GM23338 (cell line): ENCODE results near the gene DOCK1. TPM values are rescaled to one million over a fixed set of nuclear protein-coding genes. Genes with fewer than 3 reads are reported as not detected.

Experiments
- ATAC-seq: fragments of 200-7000 bp; cut with Tn5 transposase; 3 replicates; pipeline ENCODE4 v1.9.1; 2020
- DNase-seq: peaks from one replicate; pipeline ENCODE4 v3.0.0-alpha.2; 2015; ENCODE audit warnings: low spot score
- H2AFZ ChIP-seq: fragments of 200-600 bp; sonication (generic); 2 replicates; pipeline ENCODE4 v1.8.0; 2016; ENCODE audit warnings: antibody characterized with exemption, mild to moderate bottlenecking, moderate library complexity
- H3F3A ChIP-seq: fragments of 200-600 bp; sonication (generic); replicated peaks from 2 replicates; pipeline ENCODE4 v1.8.0; 2017; ENCODE audit warnings: antibody characterized with exemption, mixed run types, low read depth
- H3K27ac ChIP-seq: fragments of 200-600 bp; sonication (generic); 2 replicates; pipeline ENCODE4 v1.6.1; 2016; ENCODE audit warnings: low read depth
- H3K27me3 ChIP-seq: fragments of 200-600 bp; sonication (generic); 2 replicates; pipeline ENCODE4 v1.8.0; 2016; ENCODE audit warnings: mild to moderate bottlenecking, mixed run types, moderate library complexity; ENCODE audit not compliant: insufficient read depth
- H3K36me3 ChIP-seq: fragments of 200-600 bp; sonication (generic); 2 replicates; pipeline ENCODE4 v1.8.0; 2016; ENCODE audit warnings: mild to moderate bottlenecking; ENCODE audit not compliant: insufficient read depth
- H3K4me1 ChIP-seq: fragments of 200-600 bp; sonication (generic); 2 replicates; pipeline ENCODE4 v1.8.0; 2016; ENCODE audit warnings: mild to moderate bottlenecking, moderate library complexity; ENCODE audit not compliant: insufficient read depth
- H3K4me2 ChIP-seq: fragments of 200-600 bp; sonication (generic); 2 replicates; pipeline ENCODE4 v1.7.1; 2017; ENCODE audit warnings: mixed run types
- H3K4me3 ChIP-seq: fragments of 200-600 bp; sonication (generic); 2 replicates; pipeline ENCODE4 v1.6.1; 2016; ENCODE audit warnings: mixed run types
- H3K79me2 ChIP-seq: fragments of 200-600 bp; sonication (generic); replicated peaks from 2 replicates; pipeline ENCODE4 v1.8.0; 2017; ENCODE audit warnings: mild to moderate bottlenecking; ENCODE audit not compliant: insufficient read depth
- H3K9me2 ChIP-seq: fragments of 200-600 bp; sonication (generic); 2 replicates; pipeline ENCODE4 v1.8.0; 2017; ENCODE audit not compliant: insufficient read depth
- H4K20me1 ChIP-seq: fragments of 200-600 bp; sonication (generic); replicated peaks from 2 replicates; pipeline ENCODE4 v1.8.0; 2017; ENCODE audit warnings: mild to moderate bottlenecking; ENCODE audit not compliant: insufficient read depth
- H3K27ac Mint-ChIP-seq: 2 replicates; pipeline ENCODE4 v1.8.0; 2020; ENCODE audit warnings: inconsistent platforms, mild to moderate bottlenecking, moderate library complexity, mixed read lengths
- H3K27me3 Mint-ChIP-seq: 3 replicates; pipeline ENCODE4 v1.8.0; 2022; ENCODE audit warnings: low read depth, mild to moderate bottlenecking, moderate library complexity, mixed read lengths, inconsistent platforms; ENCODE audit not compliant: insufficient read depth, poor library complexity
- H3K36me3 Mint-ChIP-seq: 3 replicates; pipeline ENCODE4 v1.8.0; 2021; ENCODE audit warnings: low read depth, mild to moderate bottlenecking, inconsistent platforms, moderate library complexity, mixed read lengths
- H3K4me1 Mint-ChIP-seq: 3 replicates; pipeline ENCODE4 v1.8.0; 2020; ENCODE audit warnings: mild to moderate bottlenecking, inconsistent platforms, mixed read lengths
- H3K4me3 Mint-ChIP-seq: 3 replicates; pipeline ENCODE4 v1.8.0; 2021; ENCODE audit warnings: moderate library complexity, mild to moderate bottlenecking, inconsistent platforms, mixed read lengths
- H3K9me3 Mint-ChIP-seq: 3 replicates; pipeline ENCODE4 v1.8.0; 2020; ENCODE audit warnings: moderate library complexity, mild to moderate bottlenecking, inconsistent platforms, mixed read lengths
- CREB1 ChIP-seq: fragments of 250-450 bp; sonication (Bioruptor Pico); IDR thresholded peaks from 2 replicates; pipeline ENCODE4 v1.5.0; 2020; ENCODE audit warnings: low read depth, mild to moderate bottlenecking, moderate library complexity
- EZH2 ChIP-seq: fragments of 200-600 bp; sonication (generic); IDR thresholded peaks from one replicate; pipeline ENCODE4 v1.8.0; 2017; ENCODE audit warnings: antibody characterized with exemption, mild to moderate bottlenecking, low read depth; ENCODE audit not compliant: unreplicated experiment
- EZH2phosphoT487 ChIP-seq: fragments of 200-600 bp; sonication (generic); IDR thresholded peaks from one replicate; pipeline ENCODE4 v1.8.1; 2018; ENCODE audit warnings: antibody characterized with exemption; ENCODE audit not compliant: unreplicated experiment
- JUNB ChIP-seq: IDR thresholded peaks from one replicate; pipeline ENCODE4 v1.6.1; 2016; ENCODE audit warnings: antibody characterized with exemption; ENCODE audit not compliant: unreplicated experiment
- NANOG ChIP-seq: IDR thresholded peaks from 2 replicates; pipeline ENCODE4 v1.6.1; 2016; ENCODE audit warnings: antibody characterized with exemption, borderline replicate concordance
- POLR2AphosphoS5 ChIP-seq: IDR thresholded peaks from 2 replicates; pipeline ENCODE4 v1.6.1; 2016; ENCODE audit warnings: antibody characterized with exemption, low read depth
- STAT1 ChIP-seq: IDR thresholded peaks from one replicate; pipeline ENCODE4 v1.6.1; 2016; ENCODE audit warnings: antibody characterized with exemption; ENCODE audit not compliant: unreplicated experiment
- ZNF114 ChIP-seq: fragments of 250-450 bp; sonication (Bioruptor Pico); IDR thresholded peaks from 2 replicates; pipeline ENCODE4 v1.5.0; 2020; ENCODE audit warnings: mild to moderate bottlenecking, moderate library complexity
- ZNF331 ChIP-seq: fragments of 250-450 bp; sonication (Bioruptor Pico); IDR thresholded peaks from 2 replicates; pipeline ENCODE4 v1.5.0; 2020; ENCODE audit warnings: low read depth, mild to moderate bottlenecking, moderate library complexity
- polyA plus RNA-seq: library from polyadenylated mRNA; unstranded; fragments of >200 nt; fragmentation: Nextera tagmentation; extraction: Ambion mirVana; gene quantifications from 2 replicates; pipeline ENCODE4 v1.2.1, GENCODE V29; 2016
- total RNA-seq: library from RNA; depleted of rRNA; stranded (reverse); fragments of >200 nt; shearing (Covaris generic); gene quantifications from 2 replicates; pipeline ENCODE4 v1.2.3, GENCODE V29; 2014
- TF ChIP-seq, protein P1 (sequence below): IDR thresholded peaks from 2 replicates; pipeline ENCODE4 v1.6.1; 2016; ENCODE audit warnings: antibody characterized with exemption
- TF ChIP-seq, protein P2 (sequence below), 2 experiments: fragments of 200-600 bp in 1 of 2; sonication (generic) in 1 of 2; conservative IDR thresholded peaks; 2 replicates each; pipeline versions ENCODE4 v1.5.1 to v1.6.1; 2016 to 2017; ENCODE audit warnings: antibody characterized with exemption in 2 of 2, low read depth in 2 of 2, mild to moderate bottlenecking in 2 of 2, moderate library complexity in 1 of 2
- TF ChIP-seq, protein P3 (sequence below): IDR thresholded peaks from one replicate; pipeline ENCODE4 v1.6.1; 2018; ENCODE audit warnings: antibody characterized with exemption; ENCODE audit not compliant: unreplicated experiment

Gene DOCK1
- total and polyA plus RNA-seq, 2 experiments from 2014 or later = 13.2 to 55.3 TPM

- Histone ChIP-seq H2AFZ (no peak overlapping the region), H3K27me3 (no peaks in the 10 kb centered on the region), H3K36me3 (no peaks in the 10 kb centered on the region; the same call in 1 of the 2 replicates), H3K4me3 (no peak overlapping the region), H3K79me2 (no peaks in the 10 kb centered on the region), H3K4me2 (no peak overlapping the region), H3K27ac (no peak overlapping the region), H4K20me1 (peaks cover 6% of the 10 kb centered on the region; the same call in 1 of the 2 replicates), H3K9me2 (no peaks in the 10 kb centered on the region), H3F3A (no peaks in the 10 kb centered on the region), H3K4me1 (no peaks in the 10 kb centered on the region)
- ATAC-seq (no peak), DNase-seq (no peak)
- Mint-ChIP-seq H3K4me1 (peaks cover 9% of the 10 kb centered on the region), H3K27me3 (peaks cover 8% of the 10 kb centered on the region), H3K9me3 (peaks cover 14% of the 10 kb centered on the region; the same call in 2 of the 3 replicates), H3K4me3 (no peak overlapping the region), H3K27ac (no peak overlapping the region), H3K36me3 (peaks cover 35% of the 10 kb centered on the region)
- TF ChIP-seq ZNF114 (CRISPR knock-in tag) = no peak
- TF ChIP-seq EZH2 = no peak
- no peak for TF ChIP-seq POLR2AphosphoS5
- TF ChIP-seq STAT1 = no peak
- TF ChIP-seq, protein P1, sequence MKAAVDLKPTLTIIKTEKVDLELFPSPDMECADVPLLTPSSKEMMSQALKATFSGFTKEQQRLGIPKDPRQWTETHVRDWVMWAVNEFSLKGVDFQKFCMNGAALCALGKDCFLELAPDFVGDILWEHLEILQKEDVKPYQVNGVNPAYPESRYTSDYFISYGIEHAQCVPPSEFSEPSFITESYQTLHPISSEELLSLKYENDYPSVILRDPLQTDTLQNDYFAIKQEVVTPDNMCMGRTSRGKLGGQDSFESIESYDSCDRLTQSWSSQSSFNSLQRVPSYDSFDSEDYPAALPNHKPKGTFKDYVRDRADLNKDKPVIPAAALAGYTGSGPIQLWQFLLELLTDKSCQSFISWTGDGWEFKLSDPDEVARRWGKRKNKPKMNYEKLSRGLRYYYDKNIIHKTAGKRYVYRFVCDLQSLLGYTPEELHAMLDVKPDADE = no peak
- TF ChIP-seq, protein P2, sequence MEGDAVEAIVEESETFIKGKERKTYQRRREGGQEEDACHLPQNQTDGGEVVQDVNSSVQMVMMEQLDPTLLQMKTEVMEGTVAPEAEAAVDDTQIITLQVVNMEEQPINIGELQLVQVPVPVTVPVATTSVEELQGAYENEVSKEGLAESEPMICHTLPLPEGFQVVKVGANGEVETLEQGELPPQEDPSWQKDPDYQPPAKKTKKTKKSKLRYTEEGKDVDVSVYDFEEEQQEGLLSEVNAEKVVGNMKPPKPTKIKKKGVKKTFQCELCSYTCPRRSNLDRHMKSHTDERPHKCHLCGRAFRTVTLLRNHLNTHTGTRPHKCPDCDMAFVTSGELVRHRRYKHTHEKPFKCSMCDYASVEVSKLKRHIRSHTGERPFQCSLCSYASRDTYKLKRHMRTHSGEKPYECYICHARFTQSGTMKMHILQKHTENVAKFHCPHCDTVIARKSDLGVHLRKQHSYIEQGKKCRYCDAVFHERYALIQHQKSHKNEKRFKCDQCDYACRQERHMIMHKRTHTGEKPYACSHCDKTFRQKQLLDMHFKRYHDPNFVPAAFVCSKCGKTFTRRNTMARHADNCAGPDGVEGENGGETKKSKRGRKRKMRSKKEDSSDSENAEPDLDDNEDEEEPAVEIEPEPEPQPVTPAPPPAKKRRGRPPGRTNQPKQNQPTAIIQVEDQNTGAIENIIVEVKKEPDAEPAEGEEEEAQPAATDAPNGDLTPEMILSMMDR (conservative IDR thresholded peaks at IDR 0.05; ENCODE audit: low read depth in 2 of 2) = no peak
- no peak for TF ChIP-seq EZH2phosphoT487
- no peak for TF ChIP-seq ZNF331
Observed at GRCh38 chr10:127252818-127253217, 347.6 kb downstream of the DOCK1 start.

DNA sequence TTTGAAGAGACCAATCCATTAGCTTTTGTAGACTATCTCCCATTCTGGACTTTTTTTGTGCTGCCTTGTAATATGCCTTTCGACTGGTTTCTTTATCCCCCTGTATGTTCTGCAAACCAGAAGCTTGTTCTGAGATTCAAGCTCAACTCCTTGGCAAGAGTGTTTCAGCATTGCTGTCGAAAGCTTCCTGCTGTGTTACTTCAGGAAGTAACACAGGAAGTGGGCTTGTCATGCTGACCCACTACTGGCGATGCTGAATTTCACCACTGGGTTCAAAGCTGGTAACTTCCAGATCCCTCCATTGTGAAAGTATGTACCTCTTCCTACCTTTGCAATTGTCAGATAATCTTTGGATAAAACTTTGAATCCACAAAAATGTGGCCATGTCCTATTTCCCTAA, 349.0 kb downstream of the DOCK1 start:
- no peak overlapping the region for H3K4me3 Mint-ChIP-seq
- Histone ChIP-seq H2AFZ (no peak overlapping the region), H3K27me3 (no peaks in the 10 kb centered on the region), H4K20me1 (peaks cover 6% of the 10 kb centered on the region; the same call in 1 of the 2 replicates), H3K36me3 (no peaks in the 10 kb centered on the region), H3K27ac (no peak overlapping the region), H3K9me2 (no peaks in the 10 kb centered on the region), H3K79me2 (no peaks in the 10 kb centered on the region), H3K4me3 (no peak overlapping the region), H3F3A (no peaks in the 10 kb centered on the region), H3K4me2 (no peak overlapping the region), H3K4me1 (no peaks in the 10 kb centered on the region)
- ATAC-seq (no peak), DNase-seq (no peak)
- H3K4me1 Mint-ChIP-seq = peaks cover 9% of the 10 kb centered on the region
- H3K9me3 Mint-ChIP-seq = peaks cover 6% of the 10 kb centered on the region; the same call in 1 of the 3 replicates
- no peak overlapping the region for H3K27ac Mint-ChIP-seq
- H3K36me3 Mint-ChIP-seq = peaks cover 27% of the 10 kb centered on the region; the same call in 2 of the 3 replicates
- H3K27me3 Mint-ChIP-seq = peaks cover 8% of the 10 kb centered on the region
- TF ChIP-seq, protein P1 = no peak
- TF ChIP-seq, protein P3, sequence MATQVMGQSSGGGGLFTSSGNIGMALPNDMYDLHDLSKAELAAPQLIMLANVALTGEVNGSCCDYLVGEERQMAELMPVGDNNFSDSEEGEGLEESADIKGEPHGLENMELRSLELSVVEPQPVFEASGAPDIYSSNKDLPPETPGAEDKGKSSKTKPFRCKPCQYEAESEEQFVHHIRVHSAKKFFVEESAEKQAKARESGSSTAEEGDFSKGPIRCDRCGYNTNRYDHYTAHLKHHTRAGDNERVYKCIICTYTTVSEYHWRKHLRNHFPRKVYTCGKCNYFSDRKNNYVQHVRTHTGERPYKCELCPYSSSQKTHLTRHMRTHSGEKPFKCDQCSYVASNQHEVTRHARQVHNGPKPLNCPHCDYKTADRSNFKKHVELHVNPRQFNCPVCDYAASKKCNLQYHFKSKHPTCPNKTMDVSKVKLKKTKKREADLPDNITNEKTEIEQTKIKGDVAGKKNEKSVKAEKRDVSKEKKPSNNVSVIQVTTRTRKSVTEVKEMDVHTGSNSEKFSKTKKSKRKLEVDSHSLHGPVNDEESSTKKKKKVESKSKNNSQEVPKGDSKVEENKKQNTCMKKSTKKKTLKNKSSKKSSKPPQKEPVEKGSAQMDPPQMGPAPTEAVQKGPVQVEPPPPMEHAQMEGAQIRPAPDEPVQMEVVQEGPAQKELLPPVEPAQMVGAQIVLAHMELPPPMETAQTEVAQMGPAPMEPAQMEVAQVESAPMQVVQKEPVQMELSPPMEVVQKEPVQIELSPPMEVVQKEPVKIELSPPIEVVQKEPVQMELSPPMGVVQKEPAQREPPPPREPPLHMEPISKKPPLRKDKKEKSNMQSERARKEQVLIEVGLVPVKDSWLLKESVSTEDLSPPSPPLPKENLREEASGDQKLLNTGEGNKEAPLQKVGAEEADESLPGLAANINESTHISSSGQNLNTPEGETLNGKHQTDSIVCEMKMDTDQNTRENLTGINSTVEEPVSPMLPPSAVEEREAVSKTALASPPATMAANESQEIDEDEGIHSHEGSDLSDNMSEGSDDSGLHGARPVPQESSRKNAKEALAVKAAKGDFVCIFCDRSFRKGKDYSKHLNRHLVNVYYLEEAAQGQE = no peak
- no peak for TF ChIP-seq CREB1 (CRISPR knock-in tag)
- TF ChIP-seq NANOG = no peak
- no peak for TF ChIP-seq STAT1
- no peak for TF ChIP-seq ZNF331
- TF ChIP-seq JUNB = no peak
